Spleen (tissue), 11 donors: ENCODE measurements around the gene MTFR1L. TPM values are rescaled to one million over a fixed set of nuclear protein-coding genes. Genes with fewer than 3 reads are reported as not detected.

Experiments used
- DNase-seq: peaks from one replicate; pipeline ENCODE4 v3.0.0-alpha.2; 2020
- H3K27ac ChIP-seq, 8 donors: fragments of 200-600 bp; sonication (generic) in 7 of 8; 1 replicate in 4 of 8; 2 replicates in 4 of 8; pipeline versions ENCODE4 v1.5.0 to v1.8.0; 2016 to 2021; ENCODE audit warnings: inconsistent platforms in 4 of 8, mild to moderate bottlenecking in 4 of 8, moderate library complexity in 1 of 8
- H3K27me3 ChIP-seq, 7 donors: fragments of 200-600 bp; sonication (generic) in 6 of 7; replicated peaks in 1 of 7; 1 replicate in 4 of 7; 2 replicates in 3 of 7; pipeline versions ENCODE4 v1.5.0 to v1.8.0; 2016 to 2021; ENCODE audit warnings: inconsistent platforms in 3 of 7, mild to moderate bottlenecking in 1 of 7
- H3K36me3 ChIP-seq, 6 donors: fragments of 200-600 bp; sonication (generic) in 5 of 6; 1 replicate in 4 of 6; 2 replicates in 2 of 6; pipeline versions ENCODE4 v1.5.0 to v1.8.0; 2016 to 2021; ENCODE audit warnings: inconsistent platforms in 2 of 6
- H3K4me1 ChIP-seq, 6 donors: fragments of 200-600 bp; sonication (generic) in 5 of 6; 1 replicate in 3 of 6; 2 replicates in 3 of 6; pipeline versions ENCODE4 v1.5.0 to v1.8.0; 2016 to 2021; ENCODE audit warnings: inconsistent platforms in 3 of 6
- H3K4me3 ChIP-seq, 8 donors: fragments of 200-600 bp; sonication (generic) in 7 of 8; 1 replicate in 4 of 8; 2 replicates in 4 of 8; pipeline versions ENCODE4 v1.5.0 to v1.8.0; 2016 to 2021; ENCODE audit warnings: inconsistent platforms in 4 of 8, mild to moderate bottlenecking in 4 of 8, moderate library complexity in 2 of 8
- H3K9me3 ChIP-seq, 8 donors: fragments of 200-600 bp; sonication (generic) in 7 of 8; 1 replicate in 4 of 8; 2 replicates in 4 of 8; pipeline versions ENCODE4 v1.5.0 to v1.8.0; 2016 to 2021; ENCODE audit warnings: inconsistent platforms in 4 of 8
- POLR2A ChIP-seq, 3 donors: fragments of 450-650 bp; IDR thresholded peaks; one replicate each; pipeline ENCODE4 v1.5.1; 2017; ENCODE audit warnings: antibody characterized with exemption in 3 of 3, mild to moderate bottlenecking in 1 of 3
- POLR2AphosphoS5 ChIP-seq, 3 donors: sonication (generic); formaldehyde crosslinking; IDR thresholded peaks; one replicate each; pipeline ENCODE4 v1.5.1; 2017; ENCODE audit warnings: antibody characterized with exemption in 3 of 3
- WGBS, 5 donors: extraction: QIAGEN DNeasy Blood & Tissue Kit in 3 of 5; methylation state at CpG; one replicate each; pipeline versions ENCODE4 v1.1.5 to v1.1.7; 2013 to 2018; 5-methylcytosine and 5-hydroxymethylcytosine counted together
- intact Hi-C: fragments of 100-400 bp; cut with DNase I; formaldehyde crosslinking; loops from one replicate; pipeline ENCODE4 v1.15.0; 2023; ENCODE audit warnings: low total_unique reads
- polyA plus RNA-seq, 3 donors: library from polyadenylated mRNA; stranded (reverse); fragments of 200-250 nt; gene quantifications; one replicate each; pipeline ENCODE4 v1.2.1, GENCODE V29; 2013
- total RNA-seq, 7 donors: library from RNA; depleted of rRNA in 3 of 7; stranded (reverse); fragments of >200 nt in 3 of 7; fragmentation: NEBNext Ultra II Directional in 4 of 7; extraction: Animal tissue kit (Norgen Biotek cat#: 25700) in 4 of 7; gene quantifications; one replicate each; pipeline versions ENCODE4 v1.1.0 to v1.2.1, GENCODE V29; 2016 to 2021
- TF ChIP-seq, protein P1 (sequence below), 11 experiments: fragments of 200-600 bp in 7 of 11; fragments of 450-650 bp in 4 of 11; sonication (generic) in 4 of 11; IDR thresholded peaks in 8 of 11; conservative IDR thresholded peaks in 3 of 11; 1 replicate in 7 of 11; 2 replicates in 4 of 11; pipeline versions ENCODE4 v1.4.0 to v1.8.0; 2016 to 2021; ENCODE audit warnings: antibody characterized with exemption in 11 of 11, inconsistent platforms in 4 of 11, mild to moderate bottlenecking in 1 of 11
- donor health status: healthy with polysubstance abuse.
- donor health status: DM: no; HTN: no; CAD: no; lungs with moderate emphysema.
- donor health status: DM: no; HTN: no; CAD: no.
- donor health status: Bipolar disorder and iron deficiency.
- donor health status: healthy.
- donor health status: DM: no; HTN: no; CAD: no.
- donor health status: DM: yes; HTN: yes; CAD: no.

MTFR1L gene
- total and polyA plus RNA-seq, 10 donors: 32.1 to 74.7 (median 50.3) TPM

DNA sequence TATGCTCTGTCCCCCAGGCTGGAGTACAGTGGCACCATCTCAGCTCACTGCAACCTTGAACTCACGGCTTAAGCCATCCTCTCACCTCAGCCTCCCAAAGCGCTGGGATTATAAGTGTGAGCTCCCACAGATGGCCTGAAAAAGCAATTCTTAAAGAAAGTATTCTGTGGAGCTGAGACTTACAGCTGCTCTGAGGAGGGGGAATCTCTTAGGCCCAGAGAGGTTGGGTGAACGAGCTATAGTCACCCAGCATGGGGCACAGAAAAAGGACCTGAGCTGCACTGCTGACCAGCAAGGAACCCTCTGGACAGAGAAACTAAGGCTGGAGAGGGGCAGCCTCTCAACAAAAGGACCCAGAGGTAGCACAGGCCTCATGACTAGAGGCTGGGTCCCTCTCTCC, 54.5 kb downstream of the MTFR1L start:
- Histone ChIP-seq H3K27me3 (no peaks in the 10 kb centered on the region), H3K4me3 (peak overlapping the region in 5 of 8 donors; percentile 44 to 85 (median 62)), H3K27ac (peak overlapping the region in 6 of 8 donors; percentile 80 to 87 (median 84)), H3K36me3 (peaks cover 0 to 11% (median 0%) of the 10 kb centered on the region in 6 donors), H3K9me3 (no peaks in the 10 kb centered on the region), H3K4me1 (peaks cover 32 to 79% (median 67%) of the 10 kb centered on the region in 6 donors)
- intact Hi-C loops: loop anchor here (10.0 kb wide), 1 partner anchor 49 kb away; no protein-coding TSS in a partner anchor
- DNase-seq: no peak
- 80 to 92% (median 91%) methylated on average over 3 of the region's 3 CpGs for WGBS, 5 donors
- no peak for TF ChIP-seq POLR2A (IDR thresholded peaks at IDR 0.05)
- TF ChIP-seq, protein P1, sequence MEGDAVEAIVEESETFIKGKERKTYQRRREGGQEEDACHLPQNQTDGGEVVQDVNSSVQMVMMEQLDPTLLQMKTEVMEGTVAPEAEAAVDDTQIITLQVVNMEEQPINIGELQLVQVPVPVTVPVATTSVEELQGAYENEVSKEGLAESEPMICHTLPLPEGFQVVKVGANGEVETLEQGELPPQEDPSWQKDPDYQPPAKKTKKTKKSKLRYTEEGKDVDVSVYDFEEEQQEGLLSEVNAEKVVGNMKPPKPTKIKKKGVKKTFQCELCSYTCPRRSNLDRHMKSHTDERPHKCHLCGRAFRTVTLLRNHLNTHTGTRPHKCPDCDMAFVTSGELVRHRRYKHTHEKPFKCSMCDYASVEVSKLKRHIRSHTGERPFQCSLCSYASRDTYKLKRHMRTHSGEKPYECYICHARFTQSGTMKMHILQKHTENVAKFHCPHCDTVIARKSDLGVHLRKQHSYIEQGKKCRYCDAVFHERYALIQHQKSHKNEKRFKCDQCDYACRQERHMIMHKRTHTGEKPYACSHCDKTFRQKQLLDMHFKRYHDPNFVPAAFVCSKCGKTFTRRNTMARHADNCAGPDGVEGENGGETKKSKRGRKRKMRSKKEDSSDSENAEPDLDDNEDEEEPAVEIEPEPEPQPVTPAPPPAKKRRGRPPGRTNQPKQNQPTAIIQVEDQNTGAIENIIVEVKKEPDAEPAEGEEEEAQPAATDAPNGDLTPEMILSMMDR (IDR thresholded peaks at IDR 0.05 in 8 of 11, conservative IDR thresholded peaks at IDR 0.05 in 3 of 11): no peak
- TF ChIP-seq POLR2AphosphoS5 (IDR thresholded peaks at IDR 0.05): no peak

- no peak for DNase-seq
- intact Hi-C loops: loop anchor here (10.0 kb wide), 1 partner anchor 50 kb away; no protein-coding TSS in a partner anchor
- H3K27me3 ChIP-seq: no peaks in the 10 kb centered on the region
- peaks cover 0 to 7% (median 0%) of the 10 kb centered on the region in 6 donors for H3K36me3 ChIP-seq
- no peaks in the 10 kb centered on the region for H3K9me3 ChIP-seq
- H3K27ac ChIP-seq: peak overlapping the region in 7 of 8 donors; percentile 80 to 87 (median 84)
- WGBS, 5 donors: 9 to 35% (median 25%) methylated on average over 5 to 8 of the region's 8 CpGs
- peak overlapping the region; percentile 44 to 85 (median 59) for H3K4me3 ChIP-seq
- TF ChIP-seq POLR2AphosphoS5 (IDR thresholded peaks at IDR 0.05) (no peak), POLR2A (IDR thresholded peaks at IDR 0.05) (no peak)
- TF ChIP-seq, protein P1 (IDR thresholded peaks at IDR 0.05 in 8 of 11, conservative IDR thresholded peaks at IDR 0.05 in 3 of 11): no peak
- peaks cover 32 to 79% (median 67%) of the 10 kb centered on the region in 6 donors for H3K4me1 ChIP-seq
These were observed 54.9 kb downstream of the MTFR1L start for GRCh38 chr1:25874635-25875153.

GRCh38 chr1:25875154-25875855, 55.6 kb downstream of the MTFR1L start, which contains the start of gene PAQR7:
Gene PAQR7 (minus strand): TSS chr1:25875708. CDS start chr1:25863839, 11,869 bp downstream.
- no peaks in the 10 kb centered on the region for H3K27me3 ChIP-seq
- peak; percentile 93 for DNase-seq
- intact Hi-C loops: loop anchor here (10.0 kb wide), 1 partner anchor 51 kb away; no protein-coding TSS in a partner anchor
- 0 to 2% (median 1%) methylated on average over 52 to 75 of the region's 75 CpGs for WGBS, 5 donors
- H3K4me1 ChIP-seq: peaks cover 32 to 79% (median 64%) of the 10 kb centered on the region in 6 donors
- H3K9me3 ChIP-seq: no peaks in the 10 kb centered on the region
- H3K27ac ChIP-seq: peak within 1 kb of the TSS; percentile 63 to 87 (median 84)
- peaks cover 0 to under 1% (median 0%) of the 10 kb centered on the region in 6 donors for H3K36me3 ChIP-seq
- H3K4me3 ChIP-seq: peak within 1 kb of the TSS; percentile 44 to 85 (median 59)
- TF ChIP-seq POLR2A (IDR thresholded peaks at IDR 0.05) (peak in 1 of 3 donors; percentile 11), POLR2AphosphoS5 (IDR thresholded peaks at IDR 0.05) (peak; percentile 60 to 82 (median 82))
- TF ChIP-seq, protein P1 (IDR thresholded peaks at IDR 0.05 in 8 of 11, conservative IDR thresholded peaks at IDR 0.05 in 3 of 11): peak in 1 of 11 experiments; percentile 17
